ENCODE results near the gene ITGA6. TPM values are rescaled to one million over a fixed set of nuclear protein-coding genes. Genes with fewer than 3 reads are reported as not detected.
"Not testable (repeated sequence)": the region's sequence is repeated elsewhere in the genome, so short reads cannot be mapped to it uniquely, and the experiment has no call there.

Gene ITGA6
- total RNA-seq, 1 donor from 2014 or later = 40.7 TPM

DNA sequence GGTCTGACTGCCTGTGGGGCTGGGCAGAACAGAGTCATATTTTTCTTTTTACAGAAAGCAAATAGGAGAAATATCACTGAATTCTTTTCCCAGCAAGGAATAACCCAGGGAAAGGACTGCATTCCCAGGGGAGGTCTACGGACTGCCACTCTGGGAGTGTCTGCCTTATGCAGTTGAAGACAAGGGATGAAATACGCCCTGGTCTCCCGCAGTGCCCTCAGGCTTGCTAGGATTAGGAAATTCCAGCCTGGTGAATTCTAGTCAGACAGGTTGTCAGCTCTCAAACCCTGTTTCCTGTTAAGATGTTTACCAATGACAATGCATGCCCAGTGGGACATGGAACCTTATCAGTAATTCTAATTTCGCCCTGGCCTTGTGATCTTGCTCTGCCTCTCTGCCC lies 98.2 kb downstream of the ITGA6 start:
- Histone ChIP-seq H3K36me3 (no peaks in the 10 kb centered on the region), H3K4me1 (no peaks in the 10 kb centered on the region), H3K9me3 (peaks cover 0 to 19% of the 10 kb centered on the region in 2 donors), H3K27me3 (no peaks in the 10 kb centered on the region), H3K27ac (no peak overlapping the region), H3K4me3 (no peak overlapping the region)
- TF ChIP-seq, protein P1, sequence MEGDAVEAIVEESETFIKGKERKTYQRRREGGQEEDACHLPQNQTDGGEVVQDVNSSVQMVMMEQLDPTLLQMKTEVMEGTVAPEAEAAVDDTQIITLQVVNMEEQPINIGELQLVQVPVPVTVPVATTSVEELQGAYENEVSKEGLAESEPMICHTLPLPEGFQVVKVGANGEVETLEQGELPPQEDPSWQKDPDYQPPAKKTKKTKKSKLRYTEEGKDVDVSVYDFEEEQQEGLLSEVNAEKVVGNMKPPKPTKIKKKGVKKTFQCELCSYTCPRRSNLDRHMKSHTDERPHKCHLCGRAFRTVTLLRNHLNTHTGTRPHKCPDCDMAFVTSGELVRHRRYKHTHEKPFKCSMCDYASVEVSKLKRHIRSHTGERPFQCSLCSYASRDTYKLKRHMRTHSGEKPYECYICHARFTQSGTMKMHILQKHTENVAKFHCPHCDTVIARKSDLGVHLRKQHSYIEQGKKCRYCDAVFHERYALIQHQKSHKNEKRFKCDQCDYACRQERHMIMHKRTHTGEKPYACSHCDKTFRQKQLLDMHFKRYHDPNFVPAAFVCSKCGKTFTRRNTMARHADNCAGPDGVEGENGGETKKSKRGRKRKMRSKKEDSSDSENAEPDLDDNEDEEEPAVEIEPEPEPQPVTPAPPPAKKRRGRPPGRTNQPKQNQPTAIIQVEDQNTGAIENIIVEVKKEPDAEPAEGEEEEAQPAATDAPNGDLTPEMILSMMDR (IDR thresholded peaks at IDR 0.05) = no peak
- intact Hi-C loops (cut with DNase I) = no loop called here
- no peak for DNase-seq (ENCODE audit: low spot score in 2 of 2)

DNA sequence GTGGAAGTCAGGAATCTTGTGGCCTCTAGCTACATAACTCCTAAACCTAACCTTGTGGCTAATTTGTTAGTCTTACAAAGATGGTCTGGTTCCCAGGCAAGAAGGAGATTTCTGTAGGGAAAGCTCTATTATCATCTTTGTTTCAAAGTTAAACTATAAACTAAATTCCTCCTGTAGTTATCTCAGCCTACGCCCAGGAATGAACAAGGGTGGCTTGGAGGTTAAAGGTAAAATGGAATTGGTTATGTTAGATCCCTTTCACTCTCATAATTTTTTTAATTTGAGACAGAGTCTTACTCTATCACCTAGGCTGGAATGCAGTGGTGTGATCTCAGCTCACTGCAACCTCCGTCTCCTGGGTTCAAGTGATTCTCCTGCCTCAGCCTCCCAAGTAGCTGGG lies 103.9 kb downstream of the ITGA6 start:
- H3K4me1 ChIP-seq = no peaks in the 10 kb centered on the region
- H3K27ac ChIP-seq = no peak overlapping the region
- H3K27me3 ChIP-seq = no peaks in the 10 kb centered on the region
- TF ChIP-seq, protein P1 (IDR thresholded peaks at IDR 0.05) = no peak
- DNase-seq (ENCODE audit: low spot score in 2 of 2) = no peak
- no peak overlapping the region for H3K4me3 ChIP-seq
- intact Hi-C loops (cut with DNase I) = no loop called here
- peaks cover 0 to 10% of the 10 kb centered on the region in 2 donors for H3K9me3 ChIP-seq
- H3K36me3 ChIP-seq = no peaks in the 10 kb centered on the region

DNA sequence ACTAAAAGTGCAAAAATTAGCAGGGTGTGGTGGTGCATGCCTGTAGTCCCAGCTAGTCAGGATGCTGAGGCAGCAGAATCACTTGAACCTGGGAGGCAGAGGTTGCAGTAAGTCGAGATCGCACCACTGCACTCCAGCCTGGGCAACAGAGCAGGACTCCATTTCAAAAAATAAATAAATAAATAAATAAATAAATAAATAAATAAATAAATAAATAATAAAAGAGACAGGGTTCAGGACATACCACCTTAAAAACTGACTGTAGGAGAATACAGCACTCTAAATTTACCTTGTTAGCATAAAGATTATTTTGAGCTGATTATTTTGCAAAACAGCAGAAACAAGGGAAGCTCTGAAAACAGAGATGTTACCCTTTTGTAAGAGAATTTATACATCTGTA lies 105.1 kb downstream of the ITGA6 start:
- H3K27me3 ChIP-seq; H3K27ac ChIP-seq; H3K4me1 ChIP-seq; H3K4me3 ChIP-seq; H3K9me3 ChIP-seq; intact Hi-C loops (cut with DNase I); H3K36me3 ChIP-seq; DNase-seq (ENCODE audit: low spot score in 2 of 2): not testable (repeated sequence)

DNA sequence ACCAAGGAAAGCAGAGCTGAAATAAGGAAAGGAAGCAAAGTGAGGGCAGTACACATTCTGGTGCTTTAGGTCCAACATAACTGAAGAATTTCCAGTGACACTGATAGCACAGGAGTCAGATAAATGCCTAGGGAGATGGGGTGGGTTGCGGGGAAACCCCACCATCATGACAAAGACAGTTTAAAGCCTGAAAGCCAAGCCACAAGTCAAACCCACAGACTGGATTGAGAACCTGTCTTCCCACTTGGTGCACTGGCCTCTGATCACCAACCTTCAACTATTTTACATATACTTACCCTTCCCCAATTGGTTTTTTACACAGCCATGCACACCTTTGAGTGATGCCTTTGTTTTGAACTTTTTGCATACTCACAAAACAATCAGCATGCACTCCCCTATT lies 106.3 kb downstream of the ITGA6 start:
- Histone ChIP-seq H3K4me1 (no peaks in the 10 kb centered on the region), H3K9me3 (no peaks in the 10 kb centered on the region), H3K4me3 (no peak overlapping the region), H3K36me3 (no peaks in the 10 kb centered on the region), H3K27ac (no peak overlapping the region), H3K27me3 (no peaks in the 10 kb centered on the region)
- TF ChIP-seq, protein P1 (IDR thresholded peaks at IDR 0.05) = no peak
- DNase-seq (ENCODE audit: low spot score in 2 of 2) = no peak
- intact Hi-C loops (cut with DNase I) = no loop called here

DNA sequence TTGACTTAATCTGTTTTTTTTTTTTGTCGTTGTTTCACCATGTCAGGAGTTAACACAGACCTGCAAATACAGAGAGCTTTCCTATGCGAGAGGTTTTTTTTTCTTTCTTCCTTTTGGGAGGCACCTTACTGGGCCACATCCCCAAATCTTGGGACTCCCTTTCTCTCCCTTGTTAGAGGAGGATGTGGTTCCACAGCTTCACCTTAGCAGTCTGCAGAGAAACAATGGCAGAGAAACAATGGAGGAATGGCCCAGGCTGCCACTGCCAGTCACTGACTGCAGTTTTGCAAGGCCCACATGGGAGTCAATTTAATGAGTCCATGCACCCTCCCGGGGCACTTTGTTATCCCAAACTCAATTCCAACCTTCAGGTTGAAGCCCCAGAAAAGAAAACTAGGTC lies 107.7 kb downstream of the ITGA6 start:
- intact Hi-C loops (cut with DNase I) = no loop called here
- no peaks in the 10 kb centered on the region for H3K4me1 ChIP-seq
- no peaks in the 10 kb centered on the region for H3K36me3 ChIP-seq
- no peak overlapping the region for H3K4me3 ChIP-seq
- TF ChIP-seq, protein P1 (IDR thresholded peaks at IDR 0.05) = no peak
- no peaks in the 10 kb centered on the region for H3K27me3 ChIP-seq
- H3K9me3 ChIP-seq = no peaks in the 10 kb centered on the region
- no peak overlapping the region for H3K27ac ChIP-seq
- no peak for DNase-seq (ENCODE audit: low spot score in 2 of 2)

DNA sequence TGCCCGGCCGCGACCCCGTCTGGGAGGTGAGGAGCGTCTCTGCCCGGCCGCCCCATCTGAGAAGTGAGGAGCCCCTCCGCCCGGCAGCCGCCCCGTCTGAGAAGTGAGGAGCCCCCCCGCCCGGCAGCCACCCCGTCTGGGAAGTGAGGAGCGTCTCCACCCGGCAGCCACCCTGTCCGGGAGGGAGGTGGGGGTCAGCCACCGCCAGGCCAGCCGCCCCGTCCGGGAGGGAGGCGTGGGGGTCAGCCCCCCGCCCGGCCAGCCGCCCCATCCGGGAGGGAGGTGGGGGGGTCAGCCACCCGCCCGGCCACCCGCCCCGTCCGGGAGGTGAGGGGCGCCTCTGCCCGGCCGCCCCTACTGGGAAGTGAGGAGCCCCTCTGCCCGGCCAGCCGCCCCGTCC lies 110.5 kb downstream of the ITGA6 start:
- H3K9me3 ChIP-seq; DNase-seq (ENCODE audit: low spot score in 2 of 2); intact Hi-C loops (cut with DNase I); H3K27me3 ChIP-seq; H3K27ac ChIP-seq; H3K36me3 ChIP-seq; H3K4me1 ChIP-seq; H3K4me3 ChIP-seq: not testable (repeated sequence)

DNA sequence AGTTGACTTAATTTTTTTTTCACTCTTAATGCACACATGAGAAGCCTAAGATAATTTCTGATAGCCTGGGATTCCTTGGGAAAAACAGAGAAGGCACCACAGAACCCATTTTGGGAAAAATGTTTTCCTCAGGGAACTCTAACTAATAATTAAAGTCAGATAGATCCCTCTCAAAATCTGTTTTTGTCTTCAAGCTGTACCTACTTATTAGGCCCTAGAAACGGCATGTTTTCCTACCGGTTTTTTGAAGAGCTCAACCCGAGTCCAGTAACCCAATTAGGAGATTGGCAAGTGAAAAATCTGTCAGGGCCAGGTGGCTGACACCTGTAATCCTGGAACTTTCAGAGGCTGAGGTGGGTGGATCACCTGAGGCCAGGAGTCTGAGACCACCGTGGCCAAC lies 112.4 kb downstream of the ITGA6 start:
- TF ChIP-seq, protein P1 (IDR thresholded peaks at IDR 0.05) = no peak
- intact Hi-C loops (cut with DNase I) = no loop called here
- Histone ChIP-seq H3K27me3 (no peaks in the 10 kb centered on the region), H3K4me1 (no peaks in the 10 kb centered on the region), H3K27ac (no peak overlapping the region), H3K4me3 (no peak overlapping the region), H3K9me3 (no peaks in the 10 kb centered on the region), H3K36me3 (no peaks in the 10 kb centered on the region)
- DNase-seq (ENCODE audit: low spot score in 2 of 2) = no peak

All from ascending aorta (tissue), 2 donors.